ENCODE results near the gene SLC41A2. TPM values are rescaled to one million over a fixed set of nuclear protein-coding genes. Genes with fewer than 3 reads are reported as not detected.

Gene SLC41A2
- total and polyA plus RNA-seq, 2 donors (not counting 3 experiments of a cell fraction or from before 2014, with no cell fraction given) = 1.7 to 7.5 TPM

DNA sequence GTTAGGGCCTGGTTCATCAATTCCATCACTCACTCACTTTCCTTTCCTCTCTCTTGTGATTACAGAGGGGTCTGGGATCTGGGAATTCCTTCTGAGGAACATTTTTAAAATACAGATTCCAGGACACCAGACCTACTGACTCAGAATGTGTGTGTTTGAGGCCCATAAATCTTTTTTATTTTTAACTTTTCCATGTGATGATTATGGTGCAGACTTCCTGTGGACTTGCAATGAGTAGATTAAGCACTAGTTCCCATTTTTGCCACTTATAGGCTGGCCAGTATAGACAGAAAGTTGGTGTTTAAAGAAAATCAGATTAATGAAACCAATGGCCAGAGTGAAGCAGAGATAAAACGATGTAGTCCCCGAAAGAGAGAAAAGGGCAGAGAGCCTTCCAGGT lies 28.1 kb downstream of the SLC41A2 start:
- dilution Hi-C loops (cut with MboI; ENCODE audit: extremely low pct_ligation_motif_present, low sequenced_read_pairs) (no loop called here), intact Hi-C loops (cut with micrococcal nuclease) (no loop called here)
- Histone ChIP-seq H3K36me3 (ENCODE audit: control insufficient read depth in 2 of 2, extremely low read depth in 1 of 2, insufficient read depth in 2 of 2, low read length in 2 of 2) (no peaks in the 10 kb centered on the region), H3K4me3 (replicated peaks in 1 of 3; ENCODE audit: insufficient read depth in 1 of 3, low read depth in 1 of 3, low read length in 3 of 3) (no peak overlapping the region), H3K27me3 (ENCODE audit: control insufficient read depth in 2 of 2, insufficient read depth in 2 of 2, low read length in 2 of 2) (no peaks in the 10 kb centered on the region), H2AFZ (ENCODE audit: low read depth, low read length) (no peak overlapping the region), H3K27ac (ENCODE audit: insufficient read depth, low read depth, low read length) (no peak overlapping the region), H3K9me3 (replicated peaks; ENCODE audit: control insufficient read depth, insufficient read depth, low read length) (no peaks in the 10 kb centered on the region), H3K4me2 (ENCODE audit: insufficient read depth, low read length) (no peak overlapping the region), H3K79me2 (ENCODE audit: control insufficient read depth, insufficient read depth, low read length) (no peaks in the 10 kb centered on the region), H3K4me1 (ENCODE audit: control insufficient read depth, extremely low read depth, insufficient read depth, low read length) (no peaks in the 10 kb centered on the region), H3K9ac (replicated peaks; ENCODE audit: extremely low read depth, insufficient read depth, low read length) (no peak overlapping the region), H3K9me1 (replicated peaks; ENCODE audit: control insufficient read depth, extremely low read depth, insufficient read depth, low read length) (no peaks in the 10 kb centered on the region), H4K20me1 (replicated peaks; ENCODE audit: control insufficient read depth, extremely low read depth, insufficient read depth, low read length) (no peaks in the 10 kb centered on the region)
- TF ChIP-seq MYC (IDR thresholded peaks at IDR 0.05; ENCODE audit: low read depth, low read length) (no peak), POLR2A (IDR thresholded peaks at IDR 0.05; ENCODE audit: low read depth, low read length) (no peak), EZH2 (IDR thresholded peaks at IDR 0.05; ENCODE audit: borderline replicate concordance, low read depth, low read length, severe bottlenecking) (no peak), POLR2AphosphoS5 (IDR thresholded peaks at IDR 0.05; ENCODE audit: insufficient read depth, low read depth, low read length) (no peak), FOS (IDR thresholded peaks at IDR 0.05; ENCODE audit: borderline replicate concordance, insufficient read depth, low read length) (no peak)
- CTCF ChIA-PET = interaction anchor here (0.8 to 3.8 kb wide), 2 partner anchors 18 to 548 kb away, joined by 3 to 11 read pairs; no protein-coding TSS in a partner anchor
- FAIRE-seq (peak; percentile 37), DNase-seq (ENCODE audit: low read depth, low spot score) (no peak)
- POLR2A ChIA-PET = no interaction called here
- BruUV-seq (replicated peaks) = no TSS peak

DNA sequence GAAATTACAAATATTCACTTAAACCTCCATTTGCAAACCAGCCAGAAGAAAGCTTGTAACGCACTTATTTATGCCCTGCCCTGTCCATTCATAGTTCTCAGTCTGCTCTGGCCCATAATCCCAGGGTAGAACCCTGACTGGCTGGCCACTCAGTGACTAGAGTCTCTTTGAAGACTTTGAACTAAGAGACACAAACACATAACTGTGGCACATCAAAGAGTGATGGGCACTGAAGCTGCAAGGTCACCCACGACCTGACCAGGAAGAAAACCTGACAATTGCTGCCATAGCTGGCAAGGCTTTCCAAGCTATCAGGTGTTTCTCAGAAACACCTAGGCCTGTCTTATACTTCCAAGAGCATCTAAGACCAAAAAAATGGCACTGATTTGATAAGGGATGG lies 28.7 kb downstream of the SLC41A2 start:
- intact Hi-C loops (cut with micrococcal nuclease) (no loop called here), dilution Hi-C loops (cut with MboI; ENCODE audit: extremely low pct_ligation_motif_present, low sequenced_read_pairs) (no loop called here)
- Histone ChIP-seq H3K27ac (ENCODE audit: insufficient read depth, low read depth, low read length) (no peak overlapping the region), H3K36me3 (ENCODE audit: control insufficient read depth in 2 of 2, extremely low read depth in 1 of 2, insufficient read depth in 2 of 2, low read length in 2 of 2) (no peaks in the 10 kb centered on the region), H3K4me1 (ENCODE audit: control insufficient read depth, extremely low read depth, insufficient read depth, low read length) (no peaks in the 10 kb centered on the region), H3K9ac (replicated peaks; ENCODE audit: extremely low read depth, insufficient read depth, low read length) (no peak overlapping the region), H2AFZ (ENCODE audit: low read depth, low read length) (no peak overlapping the region), H3K9me3 (replicated peaks; ENCODE audit: control insufficient read depth, insufficient read depth, low read length) (no peaks in the 10 kb centered on the region), H3K4me3 (replicated peaks in 1 of 3; ENCODE audit: insufficient read depth in 1 of 3, low read depth in 1 of 3, low read length in 3 of 3) (no peak overlapping the region), H3K9me1 (replicated peaks; ENCODE audit: control insufficient read depth, extremely low read depth, insufficient read depth, low read length) (no peaks in the 10 kb centered on the region), H3K4me2 (ENCODE audit: insufficient read depth, low read length) (no peak overlapping the region), H4K20me1 (replicated peaks; ENCODE audit: control insufficient read depth, extremely low read depth, insufficient read depth, low read length) (no peaks in the 10 kb centered on the region), H3K27me3 (ENCODE audit: control insufficient read depth in 2 of 2, insufficient read depth in 2 of 2, low read length in 2 of 2) (no peaks in the 10 kb centered on the region), H3K79me2 (ENCODE audit: control insufficient read depth, insufficient read depth, low read length) (no peaks in the 10 kb centered on the region)
- ChIA-PET POLR2A (interaction anchor here (0.6 kb wide), 1 partner anchor 505 kb away, joined by 3 read pairs; no protein-coding TSS in a partner anchor), CTCF (interaction anchor here (3.8 kb wide), 1 partner anchor 548 kb away, joined by 11 read pairs; no protein-coding TSS in a partner anchor)
- BruUV-seq (replicated peaks) = no TSS peak
- FAIRE-seq (no peak), DNase-seq (ENCODE audit: low read depth, low spot score) (no peak)
- no peak for TF ChIP-seq MAX (IDR thresholded peaks at IDR 0.05; ENCODE audit: insufficient read depth, insufficient read length)
- TF ChIP-seq JUN (IDR thresholded peaks at IDR 0.05; ENCODE audit: borderline replicate concordance, insufficient read depth, insufficient read length, low read depth) = no peak
- TF ChIP-seq GATA2 (IDR thresholded peaks at IDR 0.05; ENCODE audit: insufficient read depth, insufficient read length, low read depth, low read length) = no peak
- TF ChIP-seq EZH2 (IDR thresholded peaks at IDR 0.05; ENCODE audit: borderline replicate concordance, low read depth, low read length, severe bottlenecking) = no peak
- no peak for TF ChIP-seq POLR2A (IDR thresholded peaks at IDR 0.05; ENCODE audit: low read depth, low read length)
- no peak for TF ChIP-seq POLR2AphosphoS5 (IDR thresholded peaks at IDR 0.05; ENCODE audit: insufficient read depth, low read depth, low read length)
- no peak for TF ChIP-seq MYC (IDR thresholded peaks at IDR 0.05; ENCODE audit: low read depth, low read length)
- TF ChIP-seq FOS (IDR thresholded peaks at IDR 0.05; ENCODE audit: borderline replicate concordance, insufficient read depth, low read length) = no peak
- TF ChIP-seq, protein P1, sequence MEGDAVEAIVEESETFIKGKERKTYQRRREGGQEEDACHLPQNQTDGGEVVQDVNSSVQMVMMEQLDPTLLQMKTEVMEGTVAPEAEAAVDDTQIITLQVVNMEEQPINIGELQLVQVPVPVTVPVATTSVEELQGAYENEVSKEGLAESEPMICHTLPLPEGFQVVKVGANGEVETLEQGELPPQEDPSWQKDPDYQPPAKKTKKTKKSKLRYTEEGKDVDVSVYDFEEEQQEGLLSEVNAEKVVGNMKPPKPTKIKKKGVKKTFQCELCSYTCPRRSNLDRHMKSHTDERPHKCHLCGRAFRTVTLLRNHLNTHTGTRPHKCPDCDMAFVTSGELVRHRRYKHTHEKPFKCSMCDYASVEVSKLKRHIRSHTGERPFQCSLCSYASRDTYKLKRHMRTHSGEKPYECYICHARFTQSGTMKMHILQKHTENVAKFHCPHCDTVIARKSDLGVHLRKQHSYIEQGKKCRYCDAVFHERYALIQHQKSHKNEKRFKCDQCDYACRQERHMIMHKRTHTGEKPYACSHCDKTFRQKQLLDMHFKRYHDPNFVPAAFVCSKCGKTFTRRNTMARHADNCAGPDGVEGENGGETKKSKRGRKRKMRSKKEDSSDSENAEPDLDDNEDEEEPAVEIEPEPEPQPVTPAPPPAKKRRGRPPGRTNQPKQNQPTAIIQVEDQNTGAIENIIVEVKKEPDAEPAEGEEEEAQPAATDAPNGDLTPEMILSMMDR (IDR thresholded peaks at IDR 0.05; ENCODE audit: extremely low read depth in 1 of 2, insufficient read depth in 1 of 2, low read depth in 1 of 2, low read length in 2 of 2) = no peak

Data from endothelial cell of umbilical vein (primary cell).